IPS-NIHi11 (cell line): Measurements from ENCODE around the gene GFRA4.

Source experiments
- DNase-seq: peaks from one replicate; pipeline ENCODE4 v3.0.0; 2012; ENCODE audit warnings: mixed read lengths, low spot score

Gene GFRA4

GRCh38 chr20:3663031-3663701 lies at the start of gene GFRA4:
TSS of gene GFRA4 (minus strand) at chr20:3663399. CDS start at chr20:3663399, 0 bp downstream.
- peak; percentile 75 for DNase-seq

- no peak for DNase-seq
These were observed 49.2 kb upstream of the GFRA4 start, which contains the start of gene SIGLEC1 for GRCh38 chr20:3712279-3712873. TSS of gene SIGLEC1 (minus strand) at chr20:3712600. CDS start at chr20:3707128, 5,472 bp downstream.

- DNase-seq, result no peak
These were observed 48.3 kb upstream of the GFRA4 start for GRCh38 chr20:3711484-3711941.

GRCh38 chr20:3710703-3711483 lies 47.7 kb upstream of the GFRA4 start:
- peak; percentile 97 for DNase-seq

GRCh38 chr20:3710011-3710466 lies 46.8 kb upstream of the GFRA4 start:
- DNase-seq, result no peak

GRCh38 chr20:3707508-3707899 lies 44.3 kb upstream of the GFRA4 start:
- no peak for DNase-seq

GRCh38 chr20:3706774-3707507 lies 43.7 kb upstream of the GFRA4 start:
- DNase-seq, result no peak

- no peak for DNase-seq
These were observed 43.0 kb upstream of the GFRA4 start for GRCh38 chr20:3705970-3706739.

GRCh38 chr20:3705491-3705969 lies 42.3 kb upstream of the GFRA4 start:
- no peak for DNase-seq

- no peak for DNase-seq
These were observed 40.9 kb upstream of the GFRA4 start for GRCh38 chr20:3704087-3704486.

GRCh38 chr20:3702611-3703391 lies 39.6 kb upstream of the GFRA4 start:
- DNase-seq, result no peak

- no peak for DNase-seq
These were observed 38.1 kb upstream of the GFRA4 start for GRCh38 chr20:3701061-3701998.

- DNase-seq, result no peak
These were observed 35.8 kb upstream of the GFRA4 start for GRCh38 chr20:3699037-3699436.

- DNase-seq, result no peak
These were observed 35.4 kb upstream of the GFRA4 start for GRCh38 chr20:3698591-3699001.

GRCh38 chr20:3697588-3698305 lies 34.5 kb upstream of the GFRA4 start:
- DNase-seq, result no peak

GRCh38 chr20:3696745-3697587 lies 33.8 kb upstream of the GFRA4 start:
- DNase-seq, result no peak

- peak; percentile 71 for DNase-seq
These were observed 33.0 kb upstream of the GFRA4 start for GRCh38 chr20:3696200-3696599.

GRCh38 chr20:3694864-3695263 lies 31.7 kb upstream of the GFRA4 start:
- no peak for DNase-seq
